HepG2 (cell line): ENCODE data around the gene SLCO2B1. TPM values are rescaled to one million over a fixed set of nuclear protein-coding genes. Genes with fewer than 3 reads are reported as not detected.
A peak's percentile ranks its signal among the peaks of the same experiment; 100 is the strongest.

Experiments
- EEA1 ChIP-seq: sonication (generic); formaldehyde crosslinking; IDR thresholded peaks from 2 replicates; pipeline ENCODE4 v1.5.1; 2020; ENCODE audit warnings: mild to moderate bottlenecking, missing genetic modification reagents, borderline replicate concordance
- KLF12 ChIP-seq: sonication (generic); formaldehyde crosslinking; IDR thresholded peaks from 2 replicates; pipeline ENCODE4 v1.4.0; 2020; ENCODE audit warnings: missing genetic modification reagents, borderline replicate concordance
- MEIS2 ChIP-seq: sonication (generic); formaldehyde crosslinking; IDR thresholded peaks from 2 replicates; pipeline ENCODE4 v1.9.0; 2021; ENCODE audit warnings: mild to moderate bottlenecking, missing genetic modification reagents
- MIER3 ChIP-seq: IDR thresholded peaks from 2 replicates; pipeline ENCODE4 v1.6.1; 2016; ENCODE audit warnings: missing compliant biosample characterization, borderline replicate concordance
- MTERF4 ChIP-seq: sonication (generic); formaldehyde crosslinking; IDR thresholded peaks from 2 replicates; pipeline ENCODE4 v1.8.0; 2023; ENCODE audit warnings: mild to moderate bottlenecking, missing genetic modification reagents
- NR0B2 ChIP-seq: sonication (generic); formaldehyde crosslinking; IDR thresholded peaks from 2 replicates; pipeline ENCODE4 v1.4.0; 2020; ENCODE audit warnings: mild to moderate bottlenecking, missing genetic modification reagents
- PPARG ChIP-seq: conservative IDR thresholded peaks from 2 replicates; pipeline ENCODE4 v1.6.1; 2016; ENCODE audit warnings: missing biosample characterization, missing genetic modification reagents
- RARA ChIP-seq: IDR thresholded peaks from 2 replicates; pipeline ENCODE4 v1.6.1; 2016; ENCODE audit warnings: missing genetic modification reagents, missing compliant biosample characterization
- RNF219 ChIP-seq: sonication (generic); formaldehyde crosslinking; IDR thresholded peaks from 2 replicates; pipeline ENCODE4 v1.5.0; 2020; ENCODE audit warnings: mild to moderate bottlenecking, missing genetic modification reagents
- SOX6 ChIP-seq, 2 experiments: fragments of 450-650 bp in 1 of 2; sonication (generic) in 1 of 2; formaldehyde crosslinking in 1 of 2; IDR thresholded peaks; 2 replicates each; pipeline versions ENCODE4 v1.4.0 to v1.6.1; 2017 to 2020; ENCODE audit warnings: antibody characterized with exemption in 1 of 2, mild to moderate bottlenecking in 1 of 2, missing genetic modification reagents in 1 of 2
- SP1 ChIP-seq, 2 experiments: fragments of 450-650 bp in 1 of 2; sonication (generic) in 1 of 2; formaldehyde crosslinking in 1 of 2; IDR thresholded peaks; 2 replicates each; pipeline versions ENCODE4 v1.4.0 to v1.6.1; 2016 to 2020; ENCODE audit warnings: missing genetic modification reagents in 1 of 2
- STAG1 ChIP-seq: sonication (generic); formaldehyde crosslinking; IDR thresholded peaks from 2 replicates; pipeline ENCODE4 v1.4.0; 2020; ENCODE audit warnings: missing genetic modification reagents
- TARDBP ChIP-seq: sonication (generic); formaldehyde crosslinking; IDR thresholded peaks from 2 replicates; pipeline ENCODE4 v1.8.0; 2022; ENCODE audit warnings: mild to moderate bottlenecking, missing genetic modification reagents
- TEAD3 ChIP-seq: optimal IDR thresholded peaks from 2 replicates; pipeline ENCODE3; 2016; ENCODE audit warnings: borderline replicate concordance
- ZBTB37 ChIP-seq: sonication (generic); formaldehyde crosslinking; IDR thresholded peaks from 2 replicates; pipeline ENCODE4 v1.4.0; 2020; ENCODE audit warnings: mild to moderate bottlenecking, missing genetic modification reagents
- ZKSCAN8 ChIP-seq: IDR thresholded peaks from 2 replicates; pipeline ENCODE4 v1.6.1; 2016; ENCODE audit warnings: borderline replicate concordance, missing genetic modification reagents, missing compliant biosample characterization
- ZNF460 ChIP-seq: sonication (generic); formaldehyde crosslinking; IDR thresholded peaks from 2 replicates; pipeline ENCODE4 v1.5.1; 2020; ENCODE audit warnings: missing genetic modification reagents, mild to moderate bottlenecking, borderline replicate concordance
- ZNF710 ChIP-seq: sonication (generic); formaldehyde crosslinking; IDR thresholded peaks from 2 replicates; pipeline ENCODE4 v1.5.0; 2020; ENCODE audit warnings: mild to moderate bottlenecking, missing genetic modification reagents, borderline replicate concordance
- ZNF782 ChIP-seq: sonication (generic); formaldehyde crosslinking; IDR thresholded peaks from 2 replicates; pipeline ENCODE4 v1.4.0; 2020; ENCODE audit warnings: missing genetic modification reagents, mild to moderate bottlenecking, borderline replicate concordance
- polyA plus RNA-seq, 8 experiments: library from polyadenylated mRNA; depleted of rRNA in 3 of 8; stranded (reverse) in 7 of 8; unstranded in 1 of 8; fragments of >200 nt; fragmentation: Illumina TruSeq in 4 of 8; extraction: Trizol in 4 of 8; gene quantifications; 2 replicates each; pipeline versions ENCODE4 v1.2.1 to v1.2.3, GENCODE V29; 2011 to 2016; ENCODE audit warnings: low read depth in 4 of 8, missing spikeins in 1 of 8, mixed read lengths in 1 of 8; ENCODE audit not compliant: insufficient read depth in 1 of 8
- total RNA-seq, 5 experiments: library from RNA; depleted of rRNA; stranded (reverse); fragments of >200 nt; fragmentation: Illumina TruSeq; extraction: Trizol; gene quantifications; 2 replicates each; pipeline ENCODE4 v1.2.3, GENCODE V29; 2016; ENCODE audit warnings: low read depth in 1 of 5

SLCO2B1 gene
- total and polyA plus RNA-seq, 2 of the 13 experiments (the other 11 are each of a cell fraction or from before 2014, with no cell fraction given) = 15.3 to 19.8 TPM

- no peak for TF ChIP-seq MTERF4 (CRISPR knock-in tag)
- TF ChIP-seq ZNF782 (CRISPR knock-in tag) = 0 out of 2 replicates have a peak, but pooled peaks have one; percentile 16
- TF ChIP-seq TEAD3 (CRISPR knock-in tag) = peak; percentile 90
- TF ChIP-seq RNF219 (CRISPR knock-in tag) = no peak
- TF ChIP-seq ZKSCAN8 (CRISPR knock-in tag) = peak; percentile 71; the same call in 1 of the 2 replicates
- no peak for TF ChIP-seq ZNF710 (CRISPR knock-in tag)
- peak; percentile 89 for TF ChIP-seq PPARG (CRISPR knock-in tag)
- TF ChIP-seq KLF12 (CRISPR knock-in tag) = 0 out of 2 replicates have a peak, but pooled peaks have one; percentile 16
- TF ChIP-seq EEA1 = no peak
- TF ChIP-seq TARDBP (CRISPR knock-in tag) = peak; percentile 84
- TF ChIP-seq ZNF460 (CRISPR knock-in tag) = peak; percentile 81
- TF ChIP-seq NR0B2 (CRISPR knock-in tag) = no peak
- no peak for TF ChIP-seq ZBTB37
- TF ChIP-seq MIER3 = peak; percentile 43; the same call in 1 of the 2 replicates
- peak; percentile 45; the same call in 1 of the 2 replicates for TF ChIP-seq MEIS2 (CRISPR knock-in tag)
- no peak for TF ChIP-seq SOX6 (IDR thresholded peaks at IDR 0.05)
- TF ChIP-seq SOX6 (CRISPR knock-in tag; IDR thresholded peaks at IDR 0.05) = peak; percentile 87
- no peak for TF ChIP-seq SP1 (IDR thresholded peaks at IDR 0.05)
- 0 out of 2 replicates have a peak, but pooled peaks have one; percentile 11 for TF ChIP-seq SP1 (CRISPR knock-in tag; IDR thresholded peaks at IDR 0.05)
- peak; percentile 12; the same call in 1 of the 2 replicates for TF ChIP-seq STAG1 (CRISPR knock-in tag)
- peak; percentile 77 for TF ChIP-seq RARA (CRISPR knock-in tag)
Measured at GRCh38 chr11:75155570-75156422, 4.9 kb downstream of the SLCO2B1 start (continued).
